NCI-H187 (cell line): ENCODE data around the gene GALNTL6.

Experiments
- DNase-seq, 2 experiments: peaks; one replicate each; lab custom pipeline; 2025; lab: John Stamatoyannopoulos, UW

Gene GALNTL6

DNA sequence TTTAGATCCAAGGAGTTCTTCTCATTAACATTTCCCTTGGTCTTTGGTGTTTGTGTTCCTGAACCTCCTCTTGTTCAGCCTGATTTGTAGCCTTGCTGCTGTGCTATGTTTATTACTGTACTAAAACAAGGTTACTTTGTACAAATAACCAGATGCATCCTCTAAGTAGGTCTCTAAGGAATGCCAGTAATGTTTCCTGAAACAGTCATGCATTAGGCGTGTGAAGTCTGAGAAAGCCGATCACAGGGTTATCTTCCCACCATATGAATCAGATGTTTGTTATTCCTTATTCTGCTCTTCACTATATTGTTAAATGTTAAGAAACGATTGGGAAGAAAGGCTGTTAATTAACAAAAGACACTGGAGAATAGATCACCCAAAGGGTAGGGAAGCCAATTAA is 66.9 kb downstream of the GALNTL6 start:
- DNase-seq = no peak

DNA sequence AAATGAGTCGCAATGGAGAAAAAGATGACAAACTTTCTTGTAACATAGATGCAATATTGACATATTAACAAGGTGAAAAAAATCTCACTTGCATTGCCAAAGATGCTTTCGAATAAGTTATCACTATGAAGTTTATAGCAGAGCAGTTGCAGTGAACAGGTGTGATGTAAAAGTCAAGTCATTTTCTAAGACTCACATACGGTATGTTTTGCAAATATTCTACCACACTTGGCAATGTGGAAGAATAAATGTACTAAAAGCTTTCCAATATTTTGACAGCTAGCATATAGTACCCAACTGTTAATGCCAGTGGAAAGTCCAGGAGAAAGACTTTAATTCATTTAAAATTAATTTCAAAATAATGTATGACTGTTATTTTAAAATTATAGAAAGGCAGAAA is 76.5 kb downstream of the GALNTL6 start:
- no peak for DNase-seq

DNA sequence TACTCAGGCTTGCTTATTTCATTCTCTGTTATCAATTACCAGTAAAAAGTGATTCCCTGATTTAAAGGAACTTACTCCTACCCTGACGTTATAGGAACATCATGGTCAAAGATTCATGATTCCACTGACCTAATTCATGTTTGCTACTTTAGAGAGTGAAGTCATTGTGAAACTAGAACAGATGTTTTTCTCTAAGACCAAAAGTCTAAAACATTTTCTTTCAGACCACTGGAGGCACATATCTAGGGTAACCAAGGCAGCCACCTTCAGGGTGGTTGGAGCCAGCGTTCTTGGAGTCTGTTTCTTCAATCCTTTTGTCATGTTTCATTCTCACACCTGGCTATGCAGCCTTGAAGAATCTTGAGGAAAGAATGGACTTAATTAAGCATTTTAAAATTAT is 77.8 kb downstream of the GALNTL6 start:
- no peak for DNase-seq

DNA sequence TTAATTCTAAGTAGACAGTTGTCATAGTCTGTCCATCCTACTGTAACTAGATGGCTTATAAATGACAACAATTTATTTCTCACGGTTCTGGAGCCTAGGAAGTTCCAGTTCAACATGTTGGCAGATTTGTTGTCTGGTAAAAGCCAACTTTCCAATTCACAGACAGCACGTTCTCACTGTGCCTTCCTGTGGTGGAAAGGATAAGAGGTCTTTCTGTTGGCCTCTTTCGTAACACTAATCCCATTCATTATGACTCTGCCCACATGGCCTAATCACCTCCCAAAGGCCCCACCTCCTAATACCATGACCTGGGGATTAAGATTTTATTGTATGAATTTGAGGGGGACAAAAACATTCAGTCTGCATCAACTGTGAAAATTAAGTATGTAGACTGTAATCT is 83.2 kb downstream of the GALNTL6 start:
- DNase-seq = no peak

DNA sequence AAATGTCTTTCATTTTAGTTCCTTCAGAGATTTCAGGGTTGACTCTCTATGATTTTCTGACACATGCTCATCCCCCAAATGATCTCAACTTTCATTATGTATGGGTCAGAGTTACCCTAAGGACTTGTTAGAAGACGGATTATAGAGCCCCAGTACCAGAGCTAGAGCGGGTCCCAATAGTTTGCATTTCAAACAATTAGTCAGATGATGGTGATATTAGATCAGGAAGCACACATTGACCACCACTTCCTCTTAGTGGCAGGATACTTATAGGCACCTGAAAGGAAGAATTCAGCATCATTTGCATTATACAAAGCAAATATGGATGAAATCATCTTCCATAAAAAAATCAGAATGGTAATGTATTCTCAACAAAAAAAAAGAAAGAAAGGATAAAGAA is 106.1 kb downstream of the GALNTL6 start:
- no peak for DNase-seq

DNA sequence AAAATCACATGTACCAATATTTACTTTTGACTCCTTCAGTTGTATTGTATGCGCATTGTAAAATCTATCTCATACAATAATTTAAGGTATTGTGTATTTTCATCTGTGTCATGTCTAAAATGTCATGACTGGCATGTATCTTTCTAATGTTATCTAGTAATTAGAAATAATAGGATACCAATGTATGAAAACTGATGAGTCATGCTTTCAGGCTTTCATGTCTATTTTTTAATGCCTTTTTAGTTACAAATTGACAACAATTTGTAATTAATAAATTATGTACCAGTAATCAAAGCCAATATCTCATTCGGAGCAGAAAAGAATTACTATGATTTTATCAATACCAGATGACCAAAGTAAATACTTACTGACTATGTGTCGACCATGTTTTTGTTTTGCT is 107.7 kb downstream of the GALNTL6 start:
- DNase-seq = no peak

DNA sequence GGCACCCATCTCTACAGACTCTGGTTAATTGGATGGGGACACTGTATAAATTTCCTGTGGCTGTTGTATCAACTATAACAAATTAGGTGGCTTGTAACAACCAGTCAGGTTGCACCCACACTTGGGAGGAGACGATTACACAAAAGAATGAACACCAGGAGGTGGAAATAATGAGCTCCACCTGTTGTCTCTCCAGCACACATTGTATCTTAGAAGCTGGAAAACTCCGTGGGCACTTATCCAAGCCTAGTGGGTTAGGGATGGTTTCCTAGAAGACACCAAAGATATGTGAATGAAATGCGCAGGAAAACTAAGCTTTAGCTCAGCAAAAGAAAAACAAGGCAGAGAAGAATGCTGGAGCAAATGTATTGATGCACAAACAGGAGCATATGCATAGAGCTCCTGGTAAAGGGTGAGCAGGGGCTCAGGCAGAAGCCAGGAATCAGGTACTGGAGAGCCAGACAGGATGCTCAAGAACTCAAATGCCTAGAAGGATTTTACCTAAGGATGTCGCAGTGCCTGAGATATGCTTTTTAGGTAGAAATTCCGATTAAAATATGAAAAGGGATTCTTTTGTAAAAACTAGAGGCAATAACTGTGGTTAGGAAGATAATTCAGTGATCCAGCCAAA is 111.7 kb downstream of the GALNTL6 start:
- no peak for DNase-seq

DNA sequence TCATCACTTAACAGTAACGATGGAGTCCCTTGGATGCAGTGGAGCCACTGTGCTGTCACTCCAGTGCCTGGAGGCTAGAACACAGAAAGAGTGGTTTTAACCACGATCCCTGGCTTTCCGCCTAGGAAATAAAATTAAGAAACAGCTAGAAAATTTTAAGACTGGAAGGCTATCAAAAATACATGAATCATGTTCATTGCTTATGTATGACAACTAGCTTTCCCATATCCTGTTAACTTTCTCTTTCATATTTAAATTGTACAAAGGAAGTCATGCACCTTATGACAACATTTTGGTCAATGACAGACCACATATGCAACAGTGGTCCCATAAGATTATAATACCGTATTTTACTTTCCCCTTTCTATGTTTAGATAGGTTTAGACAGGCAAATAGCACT is 115.1 kb downstream of the GALNTL6 start:
- no peak for DNase-seq

DNA sequence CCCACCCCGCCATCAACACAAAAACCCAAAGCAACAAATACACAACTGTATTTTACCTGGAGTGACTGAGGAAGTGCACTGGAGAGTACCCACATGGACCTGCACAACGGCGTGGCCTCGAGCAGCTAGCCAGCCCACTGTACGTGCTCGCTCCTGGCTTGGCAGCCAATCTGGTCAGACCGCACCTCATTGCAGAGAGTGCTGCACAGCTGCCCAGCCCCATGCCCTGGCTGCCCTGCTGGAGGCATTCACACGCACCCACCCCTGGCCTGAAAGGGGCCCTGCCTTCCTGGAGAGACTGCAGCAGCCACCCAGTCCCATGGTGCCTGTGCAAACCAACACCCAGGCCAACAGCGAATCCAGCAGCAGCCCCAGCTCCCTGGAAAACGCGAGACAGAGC is 116.3 kb downstream of the GALNTL6 start:
- DNase-seq = no peak

DNA sequence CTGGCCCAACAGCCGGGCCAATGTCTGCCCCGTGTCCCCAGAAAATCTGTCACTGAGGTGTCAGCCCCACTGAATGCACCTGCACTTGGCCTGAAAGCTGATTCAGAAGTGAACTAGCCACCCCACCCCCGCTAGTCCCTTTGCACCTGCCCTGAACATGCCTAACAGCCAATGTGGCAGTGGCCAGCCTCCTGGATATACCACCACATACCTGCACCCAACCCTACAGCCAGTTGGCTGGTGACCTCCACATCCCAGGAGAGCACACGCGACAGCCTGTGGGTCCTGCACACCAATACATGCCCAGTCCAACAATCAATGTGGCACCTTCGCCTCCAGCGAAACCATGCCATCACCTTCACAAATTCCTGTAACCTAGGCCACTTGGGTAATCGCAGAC is 116.7 kb downstream of the GALNTL6 start:
- no peak for DNase-seq

DNA sequence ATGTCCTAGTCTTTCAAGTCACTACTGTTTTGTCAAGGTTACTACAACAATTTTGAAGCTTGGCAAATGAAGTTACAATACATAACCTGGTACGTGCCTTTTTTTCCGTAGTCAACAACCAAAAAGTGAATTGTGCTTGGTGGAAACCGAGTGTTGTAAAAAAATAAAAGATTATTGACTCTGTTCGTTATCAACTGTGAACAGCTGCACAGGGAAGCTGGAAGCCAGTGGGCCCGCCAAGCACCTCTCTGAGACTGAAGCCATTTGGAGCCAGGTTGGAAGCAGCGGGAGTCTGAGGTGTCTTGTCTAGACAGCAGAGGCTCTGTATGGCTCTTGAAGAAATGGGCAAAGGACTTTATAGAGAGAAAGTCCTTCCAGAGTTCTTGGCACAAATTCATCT is 119.0 kb downstream of the GALNTL6 start:
- no peak for DNase-seq

DNA sequence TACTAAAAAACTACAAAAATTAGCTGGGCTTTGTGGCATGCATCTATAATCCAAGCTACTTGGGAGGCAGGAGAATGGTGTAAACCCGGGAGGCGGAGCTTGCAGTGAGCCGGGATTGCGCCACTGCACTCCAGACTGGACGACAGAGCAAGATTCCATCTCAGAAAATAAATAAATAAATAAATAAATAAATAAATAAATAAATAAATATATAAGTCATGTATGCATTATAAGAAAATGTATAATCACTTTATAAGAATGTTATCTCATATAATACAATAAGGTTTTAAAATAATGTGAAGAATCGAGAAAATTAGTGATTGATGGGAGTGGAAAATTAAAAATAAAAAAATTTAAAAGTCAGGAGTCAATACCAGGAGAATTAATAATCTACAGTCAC is 127.5 kb downstream of the GALNTL6 start:
- no peak for DNase-seq

DNA sequence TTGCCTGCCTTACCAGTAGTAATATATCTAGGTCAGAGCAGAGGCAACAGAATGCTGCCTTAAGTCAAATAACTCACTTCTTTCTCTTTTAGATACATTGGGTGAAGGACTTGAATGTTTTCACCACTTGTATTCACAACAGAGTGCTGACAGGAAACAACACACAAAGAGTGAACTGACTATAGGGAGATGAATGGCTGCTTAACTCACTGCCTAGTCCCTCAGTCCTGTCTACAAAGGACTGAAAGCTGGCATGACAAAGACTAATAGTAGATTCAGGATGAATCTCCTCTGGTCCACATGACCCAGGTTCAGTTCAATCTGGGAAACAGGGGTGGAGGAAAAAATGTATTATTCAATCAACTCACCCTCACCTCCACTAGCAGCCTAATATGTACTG is 134.2 kb downstream of the GALNTL6 start:
- DNase-seq = no peak

DNA sequence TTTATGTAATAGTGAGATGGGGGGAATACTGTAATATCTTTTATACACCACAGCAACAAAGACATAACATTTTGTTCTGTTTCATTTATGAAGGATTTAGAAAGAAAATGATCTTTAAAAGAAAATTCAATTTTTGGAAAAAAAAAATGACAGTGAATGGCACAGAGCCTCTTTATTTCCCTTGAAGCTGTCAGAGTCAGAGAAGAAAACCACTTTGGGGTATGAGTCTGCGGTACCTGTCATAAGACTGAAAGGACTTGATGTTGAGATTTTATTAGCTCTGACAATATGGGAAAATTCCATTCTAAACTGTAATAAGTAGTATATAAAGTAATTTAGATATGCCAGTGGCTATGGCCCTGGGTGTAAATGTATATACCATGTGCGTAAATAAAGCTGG is 134.8 kb downstream of the GALNTL6 start:
- no peak for DNase-seq

DNA sequence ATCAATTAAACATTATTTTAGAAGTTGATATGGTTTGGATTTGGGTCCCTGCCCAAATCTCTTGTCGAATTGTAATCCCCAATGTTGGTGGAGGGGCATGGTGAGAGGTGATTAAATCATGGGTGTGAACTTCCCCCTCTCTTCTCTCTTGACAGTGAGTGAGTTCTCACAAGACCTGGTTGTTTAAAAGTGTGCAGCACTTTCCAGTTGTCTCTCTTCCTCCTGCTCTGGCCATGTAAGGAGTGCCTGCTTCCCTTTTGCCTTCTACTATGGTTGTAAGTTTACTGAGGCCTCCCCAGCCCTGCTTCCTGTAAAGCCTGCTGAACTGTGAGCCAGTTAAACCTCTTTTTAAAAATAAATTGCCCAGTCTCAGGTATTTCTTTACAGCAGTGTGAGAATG is 141.4 kb downstream of the GALNTL6 start:
- DNase-seq = no peak

DNA sequence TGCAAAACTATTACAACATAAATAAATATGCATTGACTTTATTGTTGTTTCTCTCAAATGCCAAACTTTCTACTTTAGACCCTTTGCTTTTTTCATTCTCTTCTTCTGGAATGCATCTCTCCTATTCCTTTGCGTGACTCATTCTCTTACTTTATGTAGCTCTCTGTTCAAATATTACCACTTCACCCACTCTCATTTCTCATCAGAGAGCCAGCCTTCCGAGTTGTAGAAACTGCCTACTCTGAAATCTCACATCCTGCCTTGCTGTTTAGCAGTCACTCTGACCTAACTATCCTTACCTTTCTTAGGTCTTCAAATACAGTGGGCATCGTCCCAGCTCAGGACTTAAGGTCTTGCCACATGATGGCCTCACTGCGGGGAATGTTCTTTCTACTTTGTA is 143.5 kb downstream of the GALNTL6 start:
- DNase-seq = no peak

DNA sequence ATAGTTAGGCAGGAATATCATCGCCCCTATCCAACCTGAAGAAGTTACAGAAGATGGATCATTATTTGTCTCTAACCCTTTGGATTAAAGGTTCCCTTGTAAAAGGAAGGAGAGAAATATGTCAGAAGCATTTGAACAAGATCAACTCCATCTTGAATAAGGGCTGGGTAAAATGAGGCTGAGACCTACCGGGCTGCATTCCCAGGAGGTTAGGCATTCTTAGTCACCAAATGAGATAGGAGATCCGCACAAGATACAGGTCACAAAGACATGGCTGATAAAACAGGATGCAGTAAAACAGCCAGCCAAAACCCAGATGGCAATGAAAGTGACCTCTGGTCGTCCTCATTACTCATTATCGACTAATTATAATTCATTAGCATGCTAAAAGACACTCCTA is 148.9 kb downstream of the GALNTL6 start:
- no peak for DNase-seq

DNA sequence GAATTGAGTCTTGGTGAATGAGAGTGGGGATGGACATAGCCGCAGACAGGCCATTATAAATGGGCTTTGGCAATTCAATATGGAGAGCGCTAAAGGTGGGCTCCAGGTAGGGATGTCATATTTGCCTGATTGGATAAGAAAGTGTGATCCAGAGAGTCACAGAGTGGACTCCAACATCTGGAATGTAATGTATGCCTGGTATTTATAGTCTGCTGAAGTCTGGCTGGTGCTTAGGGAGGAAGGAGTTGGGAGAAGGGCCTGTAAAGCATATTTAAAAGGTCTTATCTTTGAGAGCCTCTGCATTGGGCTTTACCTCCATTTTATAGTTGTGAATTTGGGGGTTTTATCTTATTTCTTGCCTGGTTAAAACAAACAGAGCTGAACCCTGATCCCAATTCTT is 153.2 kb downstream of the GALNTL6 start:
- no peak for DNase-seq

DNA sequence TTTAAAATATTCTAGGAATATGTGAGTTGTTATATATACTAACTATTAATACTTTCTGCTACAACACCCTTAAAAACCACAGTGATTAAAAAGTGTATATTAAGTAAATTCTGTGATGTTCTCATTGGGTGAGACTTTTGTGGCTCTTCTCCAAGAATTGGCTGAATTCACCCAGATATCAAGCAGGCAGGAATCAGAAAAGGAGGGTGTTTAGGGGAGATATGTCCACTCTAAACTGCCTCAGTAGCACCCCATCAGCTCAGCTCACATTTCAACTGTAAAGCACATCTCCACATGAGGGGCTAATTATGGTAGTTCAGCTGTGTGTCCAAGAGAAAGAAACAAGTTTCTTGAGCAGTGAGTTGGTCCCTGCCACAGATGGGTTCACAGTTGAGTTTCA is 165.0 kb downstream of the GALNTL6 start:
- no peak for DNase-seq

DNA sequence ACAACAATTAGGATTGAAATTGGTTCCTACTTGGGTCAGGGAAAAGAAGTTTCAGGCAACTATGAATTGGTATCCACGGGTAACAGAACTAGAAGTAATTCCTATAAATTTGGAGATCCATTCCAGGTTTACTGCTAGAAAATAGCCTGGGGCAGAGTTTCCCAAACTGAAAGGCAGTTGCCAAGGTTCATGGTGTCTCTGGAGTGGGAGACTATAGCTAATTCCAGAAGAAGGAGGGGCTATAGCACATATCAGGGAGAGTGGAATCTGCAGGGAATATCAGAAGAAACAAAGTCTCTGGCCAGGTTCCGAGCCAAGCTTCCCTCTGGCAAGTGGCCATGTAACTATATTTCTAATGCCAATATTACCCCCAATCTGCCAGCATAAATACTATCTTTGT is 166.3 kb downstream of the GALNTL6 start:
- no peak for DNase-seq

DNA sequence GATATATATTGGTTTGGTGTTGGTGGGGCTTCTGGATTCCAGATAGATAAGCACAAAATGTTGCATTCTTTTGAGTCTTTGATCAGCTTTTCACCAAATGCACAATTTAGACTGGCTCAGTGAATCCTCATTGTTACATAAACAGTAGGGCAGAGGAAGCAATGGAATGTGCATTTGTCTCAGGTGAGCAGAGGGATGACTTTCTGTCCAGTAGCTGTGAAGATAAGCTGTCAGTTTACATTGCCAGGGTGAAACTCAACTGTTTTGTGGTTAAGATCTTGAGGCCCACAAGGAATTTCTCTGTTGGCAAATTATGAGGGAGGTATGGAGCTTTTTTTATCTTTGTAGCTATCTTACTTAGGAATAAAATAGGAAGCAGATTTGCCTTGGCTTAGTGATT is 168.0 kb downstream of the GALNTL6 start:
- no peak for DNase-seq

DNA sequence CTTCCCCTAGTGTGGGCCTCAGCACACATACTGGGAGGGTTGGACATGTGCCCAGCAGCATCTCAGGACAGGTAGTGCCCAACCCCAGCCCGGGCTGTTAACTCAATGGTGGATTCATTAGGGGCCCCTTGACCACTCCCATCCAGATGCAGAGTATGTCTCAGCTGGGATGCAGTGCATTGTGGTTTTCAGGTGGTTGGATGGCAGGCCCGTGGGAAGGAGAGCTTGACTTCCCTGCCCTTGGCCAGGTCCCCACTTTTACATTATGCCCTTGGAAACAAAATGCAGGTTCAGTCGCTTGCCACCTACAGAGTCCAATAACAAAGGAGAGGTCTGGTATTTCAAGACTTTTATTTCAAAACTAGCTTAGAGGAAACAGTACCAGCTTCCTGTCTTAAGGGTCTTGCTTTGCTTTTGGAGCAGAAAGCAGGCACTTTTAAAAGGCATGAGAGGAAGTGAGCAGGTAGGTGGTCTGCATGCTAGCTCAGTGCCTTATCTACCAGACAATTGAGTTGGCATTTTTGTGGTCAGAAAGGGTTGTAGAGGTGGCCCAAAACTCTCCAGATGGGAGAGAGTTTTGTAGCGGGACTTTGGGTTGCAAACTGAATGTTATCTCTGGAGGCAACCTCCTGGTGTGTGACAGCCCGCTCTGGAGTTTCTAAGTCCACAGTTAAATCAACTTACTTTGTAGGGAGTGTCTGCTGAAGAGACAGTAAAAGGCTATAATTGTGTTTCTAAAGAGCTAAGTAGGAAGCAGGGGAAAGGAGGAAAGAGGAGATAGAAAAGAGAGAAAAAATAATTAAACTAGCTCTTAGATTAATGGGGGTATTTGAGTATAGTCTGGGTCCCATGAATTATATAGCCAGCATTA is 171.0 kb downstream of the GALNTL6 start:
- no peak for DNase-seq

DNA sequence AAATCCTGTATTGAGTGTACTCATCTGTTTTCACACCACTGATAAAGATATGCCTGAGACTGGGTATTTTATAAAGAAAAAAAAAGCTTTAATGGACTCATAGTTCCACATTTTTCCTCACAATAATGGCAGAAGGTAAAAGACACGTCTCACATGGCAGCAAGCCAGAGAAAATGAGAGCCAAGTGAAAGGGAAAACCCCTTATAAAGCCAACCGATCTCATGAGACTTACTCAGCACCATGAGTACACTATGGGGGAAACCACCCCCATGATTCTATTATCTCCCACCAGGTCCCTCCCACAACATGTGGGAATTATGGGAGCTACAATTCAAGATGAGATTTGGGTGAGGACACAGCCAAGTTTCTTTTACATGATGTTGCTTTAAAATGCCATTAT is 171.9 kb downstream of the GALNTL6 start:
- no peak for DNase-seq

DNA sequence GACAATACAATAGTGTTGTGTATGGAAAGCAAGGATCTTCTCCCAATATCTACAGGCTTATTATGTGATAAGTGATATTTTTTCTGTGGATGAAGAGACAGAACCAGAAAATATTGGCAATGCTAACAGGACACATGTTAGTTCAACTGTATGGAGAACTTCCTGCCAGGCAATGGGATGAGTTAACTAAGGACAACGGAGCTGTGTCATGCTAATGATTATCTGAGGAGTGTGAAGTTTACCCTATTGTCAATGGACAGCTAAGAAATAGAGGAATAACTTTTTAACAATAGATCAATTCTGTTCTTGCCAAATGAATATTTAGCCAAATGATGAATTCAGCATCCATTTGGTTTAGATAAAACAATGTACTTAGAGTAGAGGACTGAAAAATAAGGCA is 180.0 kb downstream of the GALNTL6 start:
- no peak for DNase-seq
